ENCODE results near the gene CHIC1.

DNA sequence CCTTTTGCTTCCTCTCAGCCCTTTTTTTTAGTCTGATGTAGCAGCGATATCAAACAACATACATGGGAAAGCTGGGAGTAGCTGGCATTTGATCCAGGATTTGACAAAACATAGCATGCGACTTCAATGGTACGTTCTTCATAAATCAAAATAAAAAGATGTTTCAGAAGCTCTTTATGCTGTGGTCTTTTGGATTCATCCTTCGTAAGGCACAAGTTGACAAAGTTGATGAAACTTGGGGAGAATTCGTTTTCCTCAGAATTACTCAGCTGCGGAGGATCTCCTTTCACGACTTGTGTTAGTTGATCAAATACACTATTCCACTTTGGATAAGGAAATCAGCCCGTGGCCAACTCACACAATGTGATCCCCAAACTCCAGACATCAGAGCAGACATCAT lies 38.1 kb upstream of the CHIC1 start:
- no peak for TF ChIP-seq POLR2A (IDR thresholded peaks at IDR 0.05; ENCODE audit: low read depth, low read length)
- no peak for TF ChIP-seq TAF1 (IDR thresholded peaks at IDR 0.05; ENCODE audit: low read depth, low read length)
- TF ChIP-seq POLR2AphosphoS5 (IDR thresholded peaks at IDR 0.05; ENCODE audit: low read depth, low read length): no peak
- TF ChIP-seq POU2F2 (IDR thresholded peaks at IDR 0.05; ENCODE audit: low read depth, low read length): no peak
- TF ChIP-seq SPI1 (IDR thresholded peaks at IDR 0.05; ENCODE audit: low read depth, low read length): no peak
